NOMO-1 treated with dmso at 0.1 percent for 144 hours (cell line): ENCODE measurements around the gene TBC1D4.
A peak's percentile ranks its signal among the peaks of the same experiment; 100 is the strongest.

Experiments
- DNase-seq: peaks from one replicate; lab custom pipeline; 2025; ENCODE audit not compliant: unreplicated experiment; lab: John Stamatoyannopoulos, UW

TBC1D4 gene

GRCh38 chr13:75393839-75394520 is 88.0 kb downstream of the TBC1D4 start:
- DNase-seq: no peak

- no peak for DNase-seq
These were observed 90.4 kb downstream of the TBC1D4 start for GRCh38 chr13:75391432-75392100.

GRCh38 chr13:75390229-75390628 is 91.7 kb downstream of the TBC1D4 start:
- DNase-seq: no peak

- DNase-seq: no peak
These were observed 96.3 kb downstream of the TBC1D4 start for GRCh38 chr13:75385708-75386083.

- no peak for DNase-seq
These were observed 96.9 kb downstream of the TBC1D4 start for GRCh38 chr13:75384879-75385707.

- no peak for DNase-seq
These were observed 98.8 kb downstream of the TBC1D4 start for GRCh38 chr13:75383064-75383715.

GRCh38 chr13:75378301-75378700 is 103.7 kb downstream of the TBC1D4 start:
- no peak for DNase-seq

GRCh38 chr13:75376792-75377402 is 105.1 kb downstream of the TBC1D4 start:
- no peak for DNase-seq

- no peak for DNase-seq
These were observed 106.6 kb downstream of the TBC1D4 start for GRCh38 chr13:75375329-75375728.

GRCh38 chr13:75373988-75374387 is 108.0 kb downstream of the TBC1D4 start:
- no peak for DNase-seq

GRCh38 chr13:75372923-75373841 is 108.8 kb downstream of the TBC1D4 start:
- DNase-seq: no peak

- DNase-seq: no peak
These were observed 109.5 kb downstream of the TBC1D4 start for GRCh38 chr13:75372517-75372916.

GRCh38 chr13:75371203-75371602 is 110.8 kb downstream of the TBC1D4 start:
- DNase-seq: no peak

GRCh38 chr13:75370774-75371173 is 111.2 kb downstream of the TBC1D4 start:
- DNase-seq: no peak

GRCh38 chr13:75369981-75370380 is 112.0 kb downstream of the TBC1D4 start:
- DNase-seq: no peak

- no peak for DNase-seq
These were observed 113.8 kb downstream of the TBC1D4 start for GRCh38 chr13:75368167-75368566.

- DNase-seq: no peak
These were observed 115.3 kb downstream of the TBC1D4 start for GRCh38 chr13:75366380-75367280.

- peak; percentile 43 for DNase-seq
These were observed 116.2 kb downstream of the TBC1D4 start for GRCh38 chr13:75365724-75366173.
